ENCODE data around the gene ABTB2. TPM values are rescaled to one million over a fixed set of nuclear protein-coding genes. Genes with fewer than 3 reads are reported as not detected.

ABTB2 gene
- total RNA-seq, 1 donor from 2014 or later: 24.7 TPM

GRCh38 chr11:34300026-34300925, 57.5 kb downstream of the ABTB2 start:
- no peaks in the 10 kb centered on the region for H3K9me3 ChIP-seq (replicated peaks)
- no peak for TF ChIP-seq CTCF (IDR thresholded peaks at IDR 0.05; ENCODE audit: borderline replicate concordance)
- no peak for DNase-seq
- H3K4me3 ChIP-seq: no peak overlapping the region
- no peaks in the 10 kb centered on the region for H3K27me3 ChIP-seq (ENCODE audit: low read depth)
- no peaks in the 10 kb centered on the region for H3K36me3 ChIP-seq
- peaks cover 17% of the 10 kb centered on the region for H3K4me1 ChIP-seq
- H3K27ac ChIP-seq (replicated peaks): no peak overlapping the region
- intact Hi-C loops (cut with micrococcal nuclease): no loop called here

DNA sequence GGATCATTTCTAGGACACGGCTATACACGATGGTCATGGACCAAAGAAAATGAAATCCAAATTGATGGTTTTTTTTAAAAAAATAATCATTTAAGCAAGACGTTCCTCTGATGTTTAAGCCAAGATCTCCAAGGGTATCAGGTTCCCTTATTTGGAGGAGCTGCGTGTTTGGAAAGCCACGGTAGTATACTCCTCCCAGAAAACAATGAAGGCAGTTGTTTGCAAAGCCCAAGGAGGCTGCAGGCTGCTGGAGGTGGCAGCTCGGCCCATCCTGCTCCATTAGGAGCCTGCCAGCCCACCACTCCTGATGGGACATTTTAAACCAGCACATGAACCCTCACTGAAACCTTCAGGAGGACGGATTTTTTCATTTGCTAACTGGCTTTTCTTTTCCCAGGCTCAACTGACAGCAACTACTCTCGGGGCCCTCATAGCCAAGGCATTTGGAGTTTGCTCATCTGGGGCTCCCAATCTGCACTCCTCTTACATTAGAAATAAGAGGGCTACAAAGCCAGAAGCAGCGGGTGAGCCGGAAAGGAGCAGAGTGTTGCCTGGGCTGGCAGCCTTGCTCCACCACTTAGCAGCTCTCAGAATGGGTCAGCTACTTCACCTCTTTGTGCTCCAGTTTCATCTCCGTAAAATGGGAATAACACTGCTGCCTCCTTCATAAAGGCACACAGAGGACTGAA, 58.4 kb downstream of the ABTB2 start:
- Histone ChIP-seq H3K9me3 (replicated peaks) (no peaks in the 10 kb centered on the region), H3K4me3 (no peak overlapping the region), H3K27me3 (ENCODE audit: low read depth) (no peaks in the 10 kb centered on the region), H3K4me1 (peaks cover 17% of the 10 kb centered on the region), H3K27ac (replicated peaks) (no peak overlapping the region), H3K36me3 (no peaks in the 10 kb centered on the region)
- no peak for DNase-seq
- no peak for TF ChIP-seq CTCF (IDR thresholded peaks at IDR 0.05; ENCODE audit: borderline replicate concordance)
- intact Hi-C loops (cut with micrococcal nuclease): no loop called here

DNA sequence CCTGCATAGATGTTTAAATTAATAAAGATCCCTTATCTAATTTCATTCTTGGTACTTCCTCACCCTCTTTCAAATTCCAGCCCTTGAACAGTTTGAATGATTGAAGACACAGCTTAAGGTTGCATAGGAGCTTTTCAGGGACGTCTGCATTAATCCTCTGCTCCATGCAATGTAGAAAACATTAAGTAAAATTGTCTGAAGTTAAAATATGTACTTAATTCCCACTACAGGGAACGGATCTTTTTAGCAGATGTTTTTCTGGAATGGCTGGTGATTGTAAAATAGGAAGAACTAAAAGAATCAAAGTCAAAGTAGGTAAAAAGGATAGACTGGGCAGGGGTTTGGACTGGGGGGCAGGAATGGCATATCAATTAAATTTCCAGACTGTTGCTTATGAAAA, 58.9 kb downstream of the ABTB2 start:
- no peaks in the 10 kb centered on the region for H3K27me3 ChIP-seq (ENCODE audit: low read depth)
- DNase-seq: no peak
- peaks cover 17% of the 10 kb centered on the region for H3K4me1 ChIP-seq
- H3K27ac ChIP-seq (replicated peaks): no peak overlapping the region
- no peaks in the 10 kb centered on the region for H3K9me3 ChIP-seq (replicated peaks)
- TF ChIP-seq CTCF (IDR thresholded peaks at IDR 0.05; ENCODE audit: borderline replicate concordance): no peak
- no peak overlapping the region for H3K4me3 ChIP-seq
- intact Hi-C loops (cut with micrococcal nuclease): no loop called here
- no peaks in the 10 kb centered on the region for H3K36me3 ChIP-seq

DNA sequence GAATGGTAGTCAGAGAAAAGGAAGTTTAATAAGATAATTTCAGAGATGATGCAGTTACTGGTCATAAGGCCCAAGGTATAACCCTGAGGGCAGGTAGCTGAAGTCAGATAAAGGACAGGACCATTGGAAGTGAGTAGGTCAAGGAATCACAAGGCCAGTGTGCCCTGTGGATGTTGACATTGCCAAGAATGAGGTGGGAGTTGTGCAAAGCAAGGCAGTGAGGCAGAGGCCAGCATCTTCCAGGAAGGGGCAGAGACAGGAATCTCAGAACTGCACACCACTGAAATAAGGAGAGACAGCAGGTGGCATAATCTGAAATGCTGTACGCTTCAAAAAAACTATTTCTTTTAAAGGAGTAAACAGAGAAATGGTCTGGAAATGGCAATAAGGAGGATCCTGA, 61.4 kb downstream of the ABTB2 start:
- intact Hi-C loops (cut with micrococcal nuclease): no loop called here
- H3K4me3 ChIP-seq: no peak overlapping the region
- no peaks in the 10 kb centered on the region for H3K27me3 ChIP-seq (ENCODE audit: low read depth)
- no peaks in the 10 kb centered on the region for H3K36me3 ChIP-seq
- no peak for TF ChIP-seq CTCF (IDR thresholded peaks at IDR 0.05; ENCODE audit: borderline replicate concordance)
- no peak overlapping the region for H3K27ac ChIP-seq (replicated peaks)
- no peaks in the 10 kb centered on the region for H3K9me3 ChIP-seq (replicated peaks)
- H3K4me1 ChIP-seq: no peaks in the 10 kb centered on the region
- DNase-seq: no peak

DNA sequence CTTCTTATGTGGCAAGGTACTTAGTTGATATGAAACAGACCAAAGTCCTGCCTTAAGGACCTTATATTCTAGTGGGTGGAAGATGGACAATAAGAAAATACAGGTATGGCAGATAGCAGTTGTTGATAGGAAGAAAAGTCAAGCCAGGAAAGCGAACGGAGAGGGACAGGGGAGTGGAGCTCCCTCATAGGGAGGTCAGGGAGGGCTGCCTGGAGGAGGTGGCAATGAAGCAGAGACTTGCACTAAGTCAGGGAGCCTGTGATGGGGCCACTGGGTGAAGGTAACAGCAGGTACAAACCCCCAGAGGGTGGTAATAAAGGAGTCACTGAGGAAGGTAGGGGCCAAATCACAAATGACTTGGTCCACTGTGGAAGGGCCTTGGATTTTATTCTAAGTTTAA, 65.3 kb downstream of the ABTB2 start:
- TF ChIP-seq CTCF (IDR thresholded peaks at IDR 0.05; ENCODE audit: borderline replicate concordance): no peak
- no peak overlapping the region for H3K4me3 ChIP-seq
- peaks cover 9% of the 10 kb centered on the region for H3K4me1 ChIP-seq
- no peaks in the 10 kb centered on the region for H3K9me3 ChIP-seq (replicated peaks)
- intact Hi-C loops (cut with micrococcal nuclease): no loop called here
- no peaks in the 10 kb centered on the region for H3K36me3 ChIP-seq
- DNase-seq: no peak
- H3K27ac ChIP-seq (replicated peaks): no peak overlapping the region
- H3K27me3 ChIP-seq (ENCODE audit: low read depth): no peaks in the 10 kb centered on the region
